Naive thymus-derived CD8-positive, alpha-beta T cell (primary cell): ENCODE results near the gene TNFAIP2. TPM values are rescaled to one million over a fixed set of nuclear protein-coding genes. Genes with fewer than 3 reads are reported as not detected.

Source experiments
- ATAC-seq, 2 donors: fragments of 150-1000 bp; cut with Tn5 transposase in 1 of 2; sonication (Bioruptor Pico), chemical (Tn5 transposase) in 1 of 2; 1 replicate in 1 of 2; 2 replicates in 1 of 2; pipeline ENCODE4 v1.10.0; 2021; ENCODE audit warnings: mild to moderate bottlenecking in 2 of 2, moderate library complexity in 2 of 2
- POLR2A ChIA-PET: fragments of 350-600 bp; sonication (Branson Sonifier 250); formaldehyde crosslinking; loops from one replicate; lab custom pipeline; 2021; ENCODE audit warnings: antibody characterized with exemption; lab: Charles Lee
- DNase-seq, 10 donors: peaks; one replicate each; pipeline versions ENCODE4 v3.0.0 to v3.0.0-alpha.2; 2020 to 2022
- H3K27ac Mint-ChIP-seq, 10 donors: one replicate each; pipeline ENCODE4 v1.8.0; 2020 to 2022; ENCODE audit warnings: mild to moderate bottlenecking in 10 of 10, mixed read lengths in 10 of 10, moderate library complexity in 4 of 10, inconsistent platforms in 1 of 10
- H3K27me3 Mint-ChIP-seq, 5 donors: one replicate each; pipeline ENCODE4 v1.8.0; 2021 to 2022; ENCODE audit warnings: mixed read lengths in 5 of 5
- H3K36me3 Mint-ChIP-seq, 3 donors: one replicate each; pipeline ENCODE4 v1.8.0; 2020 to 2022; ENCODE audit warnings: mixed read lengths in 3 of 3, mild to moderate bottlenecking in 2 of 3, inconsistent platforms in 1 of 3
- H3K4me1 Mint-ChIP-seq, 4 donors: one replicate each; pipeline ENCODE4 v1.8.0; 2021 to 2022; ENCODE audit warnings: mixed read lengths in 4 of 4
- H3K4me3 Mint-ChIP-seq, 10 donors: one replicate each; pipeline ENCODE4 v1.8.0; 2020 to 2022; ENCODE audit warnings: mild to moderate bottlenecking in 10 of 10, mixed read lengths in 10 of 10, moderate library complexity in 6 of 10, inconsistent platforms in 1 of 10
- H3K9me3 Mint-ChIP-seq, 9 donors: one replicate each; pipeline ENCODE4 v1.8.0; 2020 to 2022; ENCODE audit warnings: mixed read lengths in 9 of 9, mild to moderate bottlenecking in 3 of 9, inconsistent platforms in 1 of 9, moderate library complexity in 1 of 9
- polyA plus RNA-seq, 3 donors: library from polyadenylated mRNA; unstranded; fragments of 300-500 nt; fragmentation: Illumina TruSeq; gene quantifications; one replicate each; pipeline ENCODE4 v1.2.3, GENCODE V29; 2021
- total RNA-seq, 8 experiments: library from RNA in 2 of 8; stranded (reverse) in 2 of 8; gene quantifications; one replicate each; pipeline ENCODE4 v1.2.3 and lab custom pipeline; 2021 to 2026

TNFAIP2 gene
- total and polyA plus RNA-seq, 5 experiments from 2014 or later, result 0.55 to 1.0 TPM; not detected in 3

DNA sequence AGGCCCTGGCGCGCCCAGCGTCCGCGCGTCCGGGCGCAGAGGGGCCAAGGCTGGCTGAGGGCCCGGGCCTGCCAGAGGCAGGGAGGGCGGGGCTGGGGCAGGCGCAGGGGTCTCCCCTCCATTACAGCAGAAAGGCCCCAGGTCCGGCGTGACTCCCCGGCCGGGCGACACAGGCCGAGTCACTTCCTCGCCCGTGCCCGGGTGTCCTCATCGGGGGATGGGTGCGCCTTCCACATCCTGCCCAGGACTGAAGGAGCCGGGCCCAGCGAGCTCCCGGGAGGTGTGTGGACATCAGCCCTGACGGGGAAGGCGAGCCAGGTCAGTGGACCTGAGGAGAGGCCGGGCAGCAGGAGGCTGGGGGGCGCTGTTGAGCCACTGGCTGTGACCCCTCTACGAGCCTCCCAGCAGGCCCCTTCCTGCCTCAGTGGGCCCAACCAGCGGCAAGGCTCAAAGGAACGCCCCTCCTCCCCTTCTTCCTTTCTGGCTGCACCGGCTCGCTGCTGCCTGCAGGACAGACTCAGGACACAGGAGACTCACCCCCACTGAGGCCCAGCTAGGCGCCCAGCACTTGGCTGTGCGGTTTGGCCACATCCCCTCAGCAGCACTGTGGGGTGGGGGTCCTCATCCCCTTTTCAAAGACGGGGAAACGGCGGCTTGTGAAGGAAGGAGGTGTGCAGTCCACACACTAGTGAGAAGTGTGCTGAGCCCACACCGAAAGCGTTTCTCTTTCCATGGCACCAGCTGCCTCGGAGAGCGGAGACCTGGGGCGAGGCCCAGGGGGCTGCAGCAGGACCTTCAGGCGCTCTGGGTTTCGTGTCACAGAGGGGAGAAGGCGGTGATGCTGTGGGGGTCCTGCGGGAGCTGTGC lies 606 bp downstream of the TNFAIP2 start:
- peak overlapping the region in 7 of 10 donors; percentile 28 to 55 (median 41) for H3K4me3 Mint-ChIP-seq
- H3K36me3 Mint-ChIP-seq, result no peaks in the 10 kb centered on the region
- DNase-seq, result no peak

DNA sequence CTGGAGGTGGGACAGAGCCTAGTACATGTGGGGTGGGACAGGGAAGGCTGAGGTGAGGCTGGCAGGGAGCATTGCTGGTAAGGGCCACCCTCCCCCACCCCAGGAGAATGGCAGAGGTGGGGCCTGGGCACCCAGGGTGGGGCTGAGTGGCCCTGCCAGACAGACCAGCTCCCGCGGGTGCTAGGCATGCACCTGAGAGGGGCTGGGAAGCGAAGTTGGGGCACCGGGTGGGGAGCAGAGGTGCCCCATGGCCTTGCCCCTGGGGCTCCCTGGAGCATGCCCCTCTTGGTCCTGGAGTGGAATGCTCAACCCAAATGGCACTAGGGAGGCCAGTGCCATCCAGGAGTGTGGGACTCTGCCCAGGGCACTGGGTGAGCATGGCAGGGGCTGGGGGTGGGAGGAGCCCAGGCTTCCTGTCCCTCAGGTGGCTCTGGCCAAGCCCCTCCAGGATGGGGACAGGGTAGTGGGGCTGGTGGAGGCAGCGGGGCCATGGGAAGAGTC lies 1.3 kb downstream of the TNFAIP2 start:
- ATAC-seq (no peak), DNase-seq (no peak)
- H3K36me3 Mint-ChIP-seq, result no peaks in the 10 kb centered on the region
- POLR2A ChIA-PET, result no interaction called here
- H3K4me1 Mint-ChIP-seq, result peaks cover 6 to 9% (median 8%) of the 10 kb centered on the region in 4 donors
- peaks cover 0 to 2% (median 0%) of the 10 kb centered on the region in 9 donors for H3K9me3 Mint-ChIP-seq
- peaks cover 2 to 48% (median 39%) of the 10 kb centered on the region in 5 donors for H3K27me3 Mint-ChIP-seq
- no peak overlapping the region for H3K27ac Mint-ChIP-seq
- peak overlapping the region in 3 of 10 donors; percentile 24 to 55 (median 48) for H3K4me3 Mint-ChIP-seq

More for the DNA sequence above, 606 bp downstream of the TNFAIP2 start:
- POLR2A ChIA-PET, result no interaction called here
- peaks cover 0 to 2% (median 0%) of the 10 kb centered on the region in 9 donors for H3K9me3 Mint-ChIP-seq
- no peak overlapping the region for H3K27ac Mint-ChIP-seq
- peaks cover 6 to 9% (median 8%) of the 10 kb centered on the region in 4 donors for H3K4me1 Mint-ChIP-seq
- H3K27me3 Mint-ChIP-seq, result peaks cover 2 to 49% (median 34%) of the 10 kb centered on the region in 5 donors
- no peak for ATAC-seq

DNA sequence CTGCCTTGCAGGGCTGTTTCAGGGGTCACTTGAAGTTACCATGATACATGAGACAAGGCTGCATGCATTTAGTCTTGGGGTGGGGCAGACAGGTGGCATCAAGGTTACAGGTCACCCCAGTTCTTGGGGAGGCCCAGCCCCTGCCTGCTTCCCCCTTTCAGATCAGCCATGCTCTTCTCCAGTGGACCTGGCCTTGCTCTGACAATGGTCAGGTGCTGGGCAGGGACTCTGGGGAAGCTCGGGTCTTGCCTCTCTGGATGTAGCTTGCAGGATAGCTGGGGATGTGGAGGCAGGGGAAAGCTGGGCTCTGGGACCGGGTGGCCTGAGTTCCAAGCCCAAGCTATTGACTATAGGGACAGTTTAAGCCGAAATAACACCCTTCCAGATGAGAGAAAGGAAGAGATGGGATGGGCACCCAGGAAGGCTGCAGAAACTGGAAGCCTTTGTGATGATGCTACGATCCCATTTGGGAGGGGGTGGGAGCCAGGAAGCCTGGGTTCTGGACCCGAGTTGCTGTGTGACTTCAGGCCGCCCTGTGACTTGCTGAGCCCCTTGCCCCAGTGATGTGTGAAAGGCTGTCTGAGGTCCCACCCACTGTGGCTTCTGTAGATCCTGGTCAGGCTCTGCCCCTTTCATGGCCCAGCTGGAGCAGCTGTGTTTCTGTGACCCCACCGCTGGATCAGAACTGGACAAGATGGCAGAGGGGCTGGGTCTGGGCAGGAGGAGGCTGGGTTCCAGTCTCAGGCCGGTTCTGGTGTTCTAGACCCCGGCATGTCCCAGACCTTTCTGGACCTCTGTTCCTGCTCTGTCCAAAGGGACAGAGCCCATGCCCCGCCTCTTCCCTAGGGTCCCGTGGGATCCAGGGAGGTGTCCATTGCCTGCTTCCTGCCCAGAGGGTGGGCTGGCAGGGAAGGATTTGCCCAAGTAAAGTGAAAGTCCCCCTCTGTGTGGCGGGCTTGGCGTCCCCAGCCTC lies 2.1 kb downstream of the TNFAIP2 start:
- DNase-seq (no peak), ATAC-seq (no peak)
- H3K9me3 Mint-ChIP-seq, result peaks cover 0 to 2% (median 0%) of the 10 kb centered on the region in 9 donors
- peak overlapping the region in 1 of 10 donors; percentile 18 for H3K4me3 Mint-ChIP-seq
- POLR2A ChIA-PET, result no interaction called here
- no peak overlapping the region for H3K27ac Mint-ChIP-seq
- H3K36me3 Mint-ChIP-seq, result no peaks in the 10 kb centered on the region
- peaks cover 4 to 9% (median 7%) of the 10 kb centered on the region in 4 donors for H3K4me1 Mint-ChIP-seq
- H3K27me3 Mint-ChIP-seq, result peaks cover 2 to 40% (median 32%) of the 10 kb centered on the region in 5 donors

DNA sequence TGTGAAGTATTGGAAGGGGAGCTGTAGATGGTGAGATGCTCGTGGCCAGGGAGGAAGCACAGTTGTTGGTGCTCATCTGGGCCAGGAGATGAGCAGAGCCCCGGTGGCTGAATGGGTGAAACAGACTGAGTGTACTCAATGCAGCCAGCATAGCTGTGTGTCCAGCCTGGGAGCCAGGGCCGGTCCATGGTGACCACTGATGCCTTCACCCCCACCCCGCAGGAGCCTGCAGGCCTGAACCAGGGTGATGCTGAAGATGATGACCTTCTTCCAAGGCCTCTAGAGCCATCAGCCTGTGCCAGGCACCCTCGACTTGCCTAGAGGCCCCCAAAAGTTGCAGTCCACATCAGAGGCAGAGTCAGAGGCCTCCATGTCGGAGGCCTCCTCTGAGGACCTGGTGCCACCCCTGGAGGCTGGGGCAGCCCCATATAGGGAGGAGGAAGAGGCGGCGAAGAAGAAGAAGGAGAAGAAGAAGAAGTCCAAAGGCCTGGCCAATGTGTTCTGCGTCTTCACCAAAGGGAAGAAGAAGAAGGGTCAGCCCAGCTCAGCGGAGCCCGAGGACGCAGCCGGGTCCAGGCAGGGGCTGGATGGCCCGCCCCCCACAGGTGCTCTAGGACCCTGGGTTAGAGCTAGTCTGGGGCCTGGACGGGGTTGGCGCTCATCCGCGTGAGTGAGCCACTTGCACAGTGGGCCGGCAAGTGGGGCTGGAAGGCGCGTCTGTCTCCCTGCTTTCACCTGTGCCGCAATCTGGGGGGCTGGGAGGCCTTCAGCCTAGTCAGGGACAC lies 3.0 kb downstream of the TNFAIP2 start:
- POLR2A ChIA-PET, result no interaction called here
- H3K36me3 Mint-ChIP-seq, result no peaks in the 10 kb centered on the region
- peak overlapping the region in 1 of 10 donors; percentile 73 for H3K27ac Mint-ChIP-seq
- no peak overlapping the region for H3K4me3 Mint-ChIP-seq
- peaks cover 0 to 32% (median 27%) of the 10 kb centered on the region in 5 donors for H3K27me3 Mint-ChIP-seq
- DNase-seq (no peak), ATAC-seq (no peak)
- H3K9me3 Mint-ChIP-seq, result peaks cover 0 to 2% (median 0%) of the 10 kb centered on the region in 9 donors
- peaks cover 2 to 9% (median 7%) of the 10 kb centered on the region in 4 donors for H3K4me1 Mint-ChIP-seq

DNA sequence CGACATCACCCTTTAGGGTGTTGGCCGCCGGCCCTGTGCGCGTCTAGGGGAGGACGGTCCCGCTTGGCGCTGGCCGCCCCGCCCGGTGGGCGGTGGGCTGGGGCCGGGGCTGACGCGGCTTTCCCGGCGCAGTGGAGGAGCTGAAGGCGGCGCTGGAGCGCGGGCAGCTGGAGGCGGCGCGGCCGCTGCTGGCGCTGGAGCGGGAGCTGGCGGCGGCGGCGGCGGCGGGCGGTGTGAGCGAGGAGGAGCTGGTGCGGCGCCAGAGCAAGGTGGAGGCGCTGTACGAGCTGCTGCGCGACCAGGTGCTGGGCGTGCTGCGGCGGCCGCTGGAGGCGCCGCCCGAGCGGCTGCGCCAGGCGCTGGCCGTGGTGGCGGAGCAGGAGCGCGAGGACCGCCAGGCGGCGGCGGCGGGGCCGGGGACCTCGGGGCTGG lies 3.6 kb downstream of the TNFAIP2 start:
- Mint-ChIP-seq H3K4me3 (no peak overlapping the region), H3K27me3 (peaks cover 0 to 29% (median 23%) of the 10 kb centered on the region in 5 donors), H3K9me3 (peaks cover 0 to 2% (median 0%) of the 10 kb centered on the region in 9 donors), H3K27ac (no peak overlapping the region), H3K36me3 (no peaks in the 10 kb centered on the region), H3K4me1 (peaks cover 2 to 7% (median 7%) of the 10 kb centered on the region in 4 donors)
- no peak for DNase-seq
- POLR2A ChIA-PET, result no interaction called here
- no peak for ATAC-seq

DNA sequence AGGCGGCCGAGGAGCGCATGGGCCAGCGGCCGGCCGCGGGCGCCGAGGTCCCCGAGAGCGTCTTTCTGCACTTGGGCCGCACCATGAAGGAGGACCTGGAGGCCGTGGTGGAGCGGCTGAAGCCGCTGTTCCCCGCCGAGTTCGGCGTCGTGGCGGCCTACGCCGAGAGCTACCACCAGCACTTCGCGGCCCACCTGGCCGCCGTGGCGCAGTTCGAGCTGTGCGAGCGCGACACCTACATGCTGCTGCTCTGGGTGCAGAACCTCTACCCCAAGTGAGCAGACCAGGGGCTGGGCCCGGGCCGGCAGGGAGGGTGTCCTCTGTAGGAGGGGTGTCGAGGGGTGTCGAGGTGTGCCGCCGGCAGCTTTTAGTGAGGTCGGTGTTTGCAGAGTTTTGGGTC lies 4.1 kb downstream of the TNFAIP2 start:
- Mint-ChIP-seq H3K4me3 (no peak overlapping the region), H3K27me3 (peaks cover 0 to 24% (median 20%) of the 10 kb centered on the region in 5 donors), H3K27ac (no peak overlapping the region), H3K4me1 (peaks cover 2 to 7% (median 3%) of the 10 kb centered on the region in 4 donors), H3K9me3 (peaks cover 0 to 2% (median 0%) of the 10 kb centered on the region in 9 donors), H3K36me3 (no peaks in the 10 kb centered on the region)
- DNase-seq, result no peak
- POLR2A ChIA-PET, result no interaction called here
- no peak for ATAC-seq

DNA sequence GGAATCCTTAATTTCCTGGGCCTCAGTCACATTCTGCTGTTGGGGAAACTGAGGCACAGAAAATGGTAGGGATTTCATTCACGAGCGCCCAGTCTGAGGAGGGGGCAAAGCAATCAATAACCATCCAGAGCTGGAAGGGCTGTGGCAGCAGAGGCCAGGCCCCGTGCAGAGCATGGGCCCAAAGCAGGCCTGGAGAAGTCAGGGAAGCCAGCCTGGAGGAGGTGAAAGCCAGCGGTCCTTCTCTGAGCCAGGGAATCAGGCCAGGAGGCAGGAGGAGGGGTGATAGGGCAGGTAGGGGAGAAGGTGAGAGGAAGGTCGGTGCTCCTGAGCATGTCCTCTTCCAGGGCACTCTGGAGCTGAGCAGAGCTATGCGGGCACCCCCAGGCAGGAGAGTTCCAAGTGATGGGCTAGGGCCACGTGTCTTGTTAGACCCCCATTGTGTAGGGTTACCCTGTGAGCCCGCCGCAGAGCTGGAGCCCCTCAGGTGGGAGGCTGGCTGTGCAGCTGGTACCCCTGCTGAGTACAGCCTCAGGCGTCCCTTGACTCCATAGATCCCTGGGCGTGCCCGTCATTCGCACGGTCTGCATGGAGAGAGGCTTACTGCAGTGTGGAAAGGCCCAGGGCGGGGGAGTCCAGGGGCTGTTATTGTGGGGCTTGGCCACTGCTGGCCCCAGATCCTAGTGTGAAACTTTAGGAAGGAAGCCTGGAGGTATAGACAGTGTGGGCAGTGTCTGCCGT lies 4.8 kb downstream of the TNFAIP2 start:
- DNase-seq (no peak), ATAC-seq (no peak)
- POLR2A ChIA-PET, result no interaction called here
- Mint-ChIP-seq H3K27me3 (peaks cover 0 to 20% (median 18%) of the 10 kb centered on the region in 5 donors), H3K4me1 (peaks cover 2 to 7% (median 3%) of the 10 kb centered on the region in 4 donors), H3K9me3 (peaks cover 0 to 2% (median 0%) of the 10 kb centered on the region in 9 donors), H3K27ac (peak overlapping the region in 2 of 10 donors; percentile 28 to 68), H3K4me3 (no peak overlapping the region), H3K36me3 (no peaks in the 10 kb centered on the region)

DNA sequence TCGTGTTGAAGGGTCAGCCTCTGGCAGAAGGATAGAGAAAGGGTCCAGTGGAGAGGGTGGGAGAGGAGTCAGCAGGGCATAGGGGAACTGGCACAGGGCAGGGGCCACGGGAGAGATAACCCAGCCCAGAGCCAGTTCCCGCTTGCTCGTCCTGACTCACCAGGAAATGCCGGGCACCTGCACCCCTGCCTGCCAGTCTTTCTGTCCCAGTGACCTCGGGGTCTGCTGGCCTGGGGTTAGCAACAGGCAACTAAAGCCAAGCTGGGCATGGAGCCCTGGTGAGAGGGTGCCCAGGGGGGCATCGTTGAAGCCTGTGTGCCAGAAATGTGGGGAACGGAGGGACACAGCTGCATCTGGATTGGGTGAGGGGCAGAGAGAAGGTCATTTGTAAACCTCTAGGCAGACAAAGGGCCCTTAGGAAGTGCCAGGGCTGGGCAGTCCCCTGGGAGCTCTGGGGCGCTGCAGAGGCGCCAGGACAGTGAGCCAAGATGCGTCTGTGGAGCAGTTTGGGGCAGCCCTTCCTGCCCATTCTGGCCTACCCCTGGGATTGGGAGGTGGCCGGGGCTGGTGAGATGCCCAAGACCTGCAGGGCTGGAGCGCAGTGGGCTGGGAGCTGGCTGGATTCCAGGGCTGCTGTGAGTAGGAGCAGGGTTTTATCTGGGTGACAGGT lies 5.5 kb downstream of the TNFAIP2 start:
- Mint-ChIP-seq H3K4me1 (peaks cover 2 to 7% (median 3%) of the 10 kb centered on the region in 4 donors), H3K36me3 (no peaks in the 10 kb centered on the region), H3K27me3 (peaks cover 0 to 20% (median 17%) of the 10 kb centered on the region in 5 donors), H3K4me3 (no peak overlapping the region), H3K27ac (peak overlapping the region in 2 of 10 donors; percentile 28 to 68), H3K9me3 (peaks cover 0 to 2% (median 0%) of the 10 kb centered on the region in 9 donors)
- POLR2A ChIA-PET, result no interaction called here
- DNase-seq (peak in 1 of 10 donors; percentile 32), ATAC-seq (no peak)

DNA sequence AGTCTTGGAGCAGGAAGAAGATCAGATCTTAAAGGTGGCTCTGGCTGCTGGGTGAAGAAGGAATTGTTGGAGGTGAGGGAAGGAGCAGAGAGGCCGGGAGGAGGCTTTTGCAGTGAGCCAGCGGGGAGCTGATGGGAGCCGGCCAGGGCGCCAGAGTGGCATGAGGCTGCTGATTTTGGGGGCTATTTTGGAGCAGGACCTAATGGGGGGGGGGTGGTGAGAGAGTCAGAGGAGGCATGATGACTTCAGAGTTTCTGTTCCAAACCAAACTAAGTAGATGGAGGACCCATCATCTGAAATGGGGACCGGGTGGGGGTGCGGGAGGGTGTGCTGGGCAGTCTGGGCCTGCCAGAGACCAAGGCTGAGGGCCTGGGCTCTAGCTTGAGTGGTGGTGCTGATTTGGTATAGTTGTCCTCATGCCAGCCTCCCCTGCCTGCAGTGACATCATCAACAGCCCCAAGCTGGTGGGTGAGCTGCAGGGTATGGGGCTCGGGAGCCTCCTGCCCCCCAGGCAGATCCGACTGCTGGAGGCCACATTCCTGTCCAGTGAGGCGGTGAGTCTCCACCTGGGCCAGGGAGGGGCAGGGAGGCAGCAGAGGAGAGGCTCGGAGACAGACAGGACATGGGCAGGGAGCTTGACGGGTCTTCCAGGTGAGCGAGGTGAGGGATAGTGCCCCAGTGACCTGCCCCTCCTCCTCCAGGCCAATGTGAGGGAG lies 6.2 kb downstream of the TNFAIP2 start:
- POLR2A ChIA-PET, result no interaction called here

More for the DNA sequence above, 6.2 kb downstream of the TNFAIP2 start:
- H3K27ac Mint-ChIP-seq, result no peak overlapping the region
- H3K36me3 Mint-ChIP-seq, result no peaks in the 10 kb centered on the region
- peaks cover 0 to 14% (median 10%) of the 10 kb centered on the region in 5 donors for H3K27me3 Mint-ChIP-seq
- DNase-seq, result peak in 1 of 10 donors; percentile 19
- no peak for ATAC-seq
- H3K9me3 Mint-ChIP-seq, result peaks cover 0 to 2% (median 0%) of the 10 kb centered on the region in 9 donors
- peaks cover 0 to 2% (median under 1%) of the 10 kb centered on the region in 4 donors for H3K4me1 Mint-ChIP-seq
- H3K4me3 Mint-ChIP-seq, result no peak overlapping the region
